Pancreas (tissue), 10 donors: ENCODE results near the gene FBXL17. TPM values are rescaled to one million over a fixed set of nuclear protein-coding genes. Genes with fewer than 3 reads are reported as not detected.

Source experiments
- ATAC-seq, 4 donors: fragments of 200-7000 bp; cut with Tn5 transposase; one replicate each; pipeline versions ENCODE4 v1.8.0 to v1.9.1; 2020; ENCODE audit warnings: mild to moderate bottlenecking in 4 of 4, moderate library complexity in 4 of 4
- DNase-seq, 6 donors: peaks; one replicate each; pipeline ENCODE4 v3.0.0-alpha.2; 2020
- FAIRE-seq: peaks from 2 replicates; lab custom pipeline; 2012; peaks lifted over from hg19 to GRCh38; lab: Jason Lieb, UNC
- H3K27ac ChIP-seq, 4 donors: fragments of 200-600 bp; sonication (generic); 1 replicate in 3 of 4; 2 replicates in 1 of 4; pipeline versions ENCODE4 v1.5.0 to v1.8.0; 2020
- H3K27me3 ChIP-seq, 4 donors: fragments of 200-600 bp; one replicate each; pipeline ENCODE4 v1.8.0; 2021
- H3K36me3 ChIP-seq, 3 donors: fragments of 200-600 bp; sonication (generic) in 1 of 3; one replicate each; pipeline versions ENCODE4 v1.5.0 to v1.8.0; 2020 to 2021
- H3K4me1 ChIP-seq, 3 donors: fragments of 200-600 bp; one replicate each; pipeline ENCODE4 v1.8.0; 2021
- H3K4me3 ChIP-seq, 4 donors: fragments of 200-600 bp; sonication (generic) in 2 of 4; one replicate each; pipeline versions ENCODE4 v1.5.0 to v1.8.0; 2020 to 2021
- H3K9me3 ChIP-seq, 4 donors: fragments of 200-600 bp; one replicate each; pipeline ENCODE4 v1.8.0; 2021
- CTCF ChIP-seq, 4 donors: fragments of 200-600 bp; sonication (generic) in 3 of 4; IDR thresholded peaks; one replicate each; pipeline versions ENCODE4 v1.5.0 to v1.8.0; 2021; ENCODE audit warnings: antibody characterized with exemption in 4 of 4
- WGBS, 2 donors: extraction: QIAGEN DNeasy Blood & Tissue Kit; methylation state at CpG; one replicate each; pipeline ENCODE4 v1.1.7; 2013; 5-methylcytosine and 5-hydroxymethylcytosine counted together
- intact Hi-C, 3 donors: fragments of 100-400 bp; cut with DNase I; formaldehyde crosslinking; loops; one replicate each; pipeline versions ENCODE4 v1.11.1 to v1.14.2; 2022
- polyA plus RNA-seq, 2 donors: library from polyadenylated mRNA; stranded (reverse); fragments of 200-250 nt; gene quantifications; one replicate each; pipeline ENCODE4 v1.2.3, GENCODE V29; 2013
- total RNA-seq, 6 donors: library from RNA; stranded (reverse); fragmentation: NEBNext Ultra II Directional in 4 of 6; extraction: Animal tissue kit (Norgen Biotek cat#: 25700) in 4 of 6; gene quantifications; one replicate each; pipeline versions ENCODE4 v1.2.1 to v1.2.4, GENCODE V29; 2021 to 2023
- donor health status: healthy with polysubstance abuse.
- donor health status: DM: no; HTN: no; CAD: no; lungs with moderate emphysema.
- donor health status: DM: no; HTN: no; CAD: no.
- donor health status: control.
- donor health status: control.
- donor health status: Bipolar disorder and iron deficiency.
- donor health status: DM: yes; HTN: yes; CAD: no.
- donor health status: DM: no; HTN: no; CAD: no.
- donor health status: DM: no; HTN: no; CAD: no.
- donor health status: DM: yes; HTN: yes; CAD: no.

FBXL17 gene
- total and polyA plus RNA-seq, 8 donors = 4.2 to 11.1 (median 7.3) TPM

- Histone ChIP-seq H3K4me1 (peaks cover 0 to 24% (median 4%) of the 10 kb centered on the region in 3 donors), H3K9me3 (no peaks in the 10 kb centered on the region), H3K27me3 (no peaks in the 10 kb centered on the region), H3K36me3 (no peaks in the 10 kb centered on the region), H3K4me3 (peak overlapping the region; percentile 82 to 94 (median 94)), H3K27ac (peak overlapping the region; percentile 99)
- FAIRE-seq (no peak), ATAC-seq (peak in 2 of 4 donors; percentile 13 to 16), DNase-seq (no peak)
- no peak for TF ChIP-seq CTCF (IDR thresholded peaks at IDR 0.05)
- intact Hi-C loops = no loop called here
- 5 to 7% methylated on average over 9 of the region's 9 CpGs for WGBS, 2 donors
Observed at GRCh38 chr5:108382784-108383330, 959 bp upstream of the FBXL17 start.

- Histone ChIP-seq H3K27me3 (no peaks in the 10 kb centered on the region), H3K4me1 (peaks cover 0 to 24% (median 4%) of the 10 kb centered on the region in 3 donors), H3K36me3 (no peaks in the 10 kb centered on the region), H3K9me3 (no peaks in the 10 kb centered on the region), H3K27ac (peak overlapping the region; percentile 99), H3K4me3 (peak overlapping the region; percentile 82 to 94 (median 94))
- ATAC-seq (peak; percentile 63 to 80 (median 76)), FAIRE-seq (no peak), DNase-seq (peak; percentile 77 to 92 (median 82))
- intact Hi-C loops = no loop called here
- 0 to 1% methylated on average over 44 to 74 of the region's 74 CpGs for WGBS, 2 donors
- no peak for TF ChIP-seq CTCF (IDR thresholded peaks at IDR 0.05)
Observed at GRCh38 chr5:108381350-108381953, 446 bp downstream of the FBXL17 start.

- Histone ChIP-seq H3K4me1 (peaks cover 0 to 24% (median 4%) of the 10 kb centered on the region in 3 donors), H3K27me3 (no peaks in the 10 kb centered on the region), H3K27ac (peak overlapping the region; percentile 99), H3K9me3 (no peaks in the 10 kb centered on the region), H3K36me3 (no peaks in the 10 kb centered on the region), H3K4me3 (peak overlapping the region; percentile 82 to 94 (median 94))
- ATAC-seq (peak in 1 of 4 donors; percentile 1), FAIRE-seq (no peak), DNase-seq (peak; percentile 37 to 84 (median 48))
- TF ChIP-seq CTCF (IDR thresholded peaks at IDR 0.05) = no peak
- 1 to 2% methylated on average over 39 to 85 of the region's 85 CpGs for WGBS, 2 donors
- intact Hi-C loops = no loop called here
Observed at GRCh38 chr5:108380531-108381349, 1.2 kb downstream of the FBXL17 start.

GRCh38 chr5:108379722-108380530 is 2.0 kb downstream of the FBXL17 start:
- FAIRE-seq = no peak
- WGBS, 2 donors = 2 to 3% methylated on average over 8 of the region's 8 CpGs
- peak overlapping the region; percentile 82 to 94 (median 94) for H3K4me3 ChIP-seq

More at GRCh38 chr5:108379722-108380530, 2.0 kb downstream of the FBXL17 start:
- no peaks in the 10 kb centered on the region for H3K27me3 ChIP-seq
- H3K4me1 ChIP-seq = peaks cover 0 to 24% (median 4%) of the 10 kb centered on the region in 3 donors
- TF ChIP-seq CTCF (IDR thresholded peaks at IDR 0.05) = no peak
- intact Hi-C loops = no loop called here
- DNase-seq (no peak), ATAC-seq (no peak)
- H3K36me3 ChIP-seq = no peaks in the 10 kb centered on the region
- H3K9me3 ChIP-seq = no peaks in the 10 kb centered on the region
- H3K27ac ChIP-seq = peak overlapping the region; percentile 99
